Measurements from ENCODE around the gene SCUBE1. TPM values are rescaled to one million over a fixed set of nuclear protein-coding genes. Genes with fewer than 3 reads are reported as not detected.

The SCUBE1 gene
- total and polyA plus RNA-seq, 2 experiments from 2014 or later: 0.81 to 3.2 TPM

- H3K4me3 ChIP-seq: no peak overlapping the region
- H3K9me2 ChIP-seq (ENCODE audit: insufficient read depth): no peaks in the 10 kb centered on the region
- no peaks in the 10 kb centered on the region; the same call in 1 of the 2 replicates for H3K4me1 ChIP-seq (ENCODE audit: insufficient read depth)
- Mint-ChIP-seq H3K4me1 (peaks cover 23% of the 10 kb centered on the region), H3K9me3 (no peaks in the 10 kb centered on the region), H3K27me3 (ENCODE audit: insufficient read depth, low read depth, poor library complexity) (peaks cover 5% of the 10 kb centered on the region), H3K27ac (no peak overlapping the region), H3K4me3 (no peak overlapping the region), H3K36me3 (ENCODE audit: low read depth) (no peaks in the 10 kb centered on the region)
- H3K36me3 ChIP-seq (ENCODE audit: insufficient read depth): no peaks in the 10 kb centered on the region
- DNase-seq (ENCODE audit: low spot score) (no peak), ATAC-seq (no peak)
- H3K79me2 ChIP-seq (replicated peaks; ENCODE audit: insufficient read depth): no peaks in the 10 kb centered on the region
- no peak overlapping the region for H3K27ac ChIP-seq (ENCODE audit: low read depth)
- no peak overlapping the region for H3K4me2 ChIP-seq
- H3K27me3 ChIP-seq (ENCODE audit: insufficient read depth): no peaks in the 10 kb centered on the region
- TF ChIP-seq ZNF462 (CRISPR knock-in tag; IDR thresholded peaks at IDR 0.05) (no peak), CTCF (conservative IDR thresholded peaks at IDR 0.05; ENCODE audit: low read depth in 2 of 2) (no peak), ZNF114 (CRISPR knock-in tag; IDR thresholded peaks at IDR 0.05) (no peak), STAT1 (IDR thresholded peaks at IDR 0.05; ENCODE audit: unreplicated experiment) (no peak), ETS1 (IDR thresholded peaks at IDR 0.05) (no peak), EZH2phosphoT487 (IDR thresholded peaks at IDR 0.05; ENCODE audit: unreplicated experiment) (no peak), REST (IDR thresholded peaks at IDR 0.05; ENCODE audit: unreplicated experiment) (no peak)
- no peak overlapping the region for H2AFZ ChIP-seq
- H3F3A ChIP-seq (replicated peaks; ENCODE audit: low read depth): no peaks in the 10 kb centered on the region
- no peaks in the 10 kb centered on the region for H4K20me1 ChIP-seq (replicated peaks; ENCODE audit: insufficient read depth)
Measured at GRCh38 chr22:43331698-43332097, 11.5 kb downstream of the SCUBE1 start.
